Peyer's patch (tissue), 4 donors: Measurements from ENCODE around the gene MEX3A. TPM values are rescaled to one million over a fixed set of nuclear protein-coding genes. Genes with fewer than 3 reads are reported as not detected.

Experiments
- DNase-seq, 3 donors: peaks; one replicate each; pipeline ENCODE4 v3.0.0-alpha.2; 2017 to 2019
- H3K27ac ChIP-seq, 4 donors: fragments of 200-600 bp; sonication (generic); one replicate each; pipeline ENCODE4 v1.5.1; 2016 to 2019
- H3K27me3 ChIP-seq, 2 donors: fragments of 200-600 bp; sonication (generic); one replicate each; pipeline ENCODE4 v1.5.1; 2019
- H3K36me3 ChIP-seq, 3 donors: fragments of 200-600 bp; sonication (generic); one replicate each; pipeline ENCODE4 v1.5.1; 2016 to 2019
- H3K4me1 ChIP-seq, 4 donors: fragments of 200-600 bp; sonication (generic); one replicate each; pipeline ENCODE4 v1.5.1; 2016 to 2019
- H3K4me3 ChIP-seq, 4 donors: fragments of 200-600 bp; sonication (generic); 1 replicate in 3 of 4; 2 replicates in 1 of 4; pipeline ENCODE4 v1.5.1; 2016 to 2019; ENCODE audit warnings: mild to moderate bottlenecking in 1 of 4
- H3K9me3 ChIP-seq, 4 donors: fragments of 200-600 bp; sonication (generic); one replicate each; pipeline ENCODE4 v1.5.1; 2016 to 2019; ENCODE audit warnings: mild to moderate bottlenecking in 1 of 4
- CTCF ChIP-seq, 6 experiments: fragments of 450-650 bp in 4 of 6; fragments of 200-600 bp in 2 of 6; sonication (generic) in 1 of 6; IDR thresholded peaks; one replicate each; pipeline ENCODE4 v1.5.1; 2017 to 2019; ENCODE audit warnings: antibody characterized with exemption in 6 of 6, mild to moderate bottlenecking in 3 of 6, moderate library complexity in 1 of 6
- POLR2A ChIP-seq, 2 donors: fragments of 450-650 bp; IDR thresholded peaks; one replicate each; pipeline ENCODE4 v1.5.1; 2017; ENCODE audit warnings: antibody characterized with exemption in 2 of 2, mild to moderate bottlenecking in 2 of 2, moderate library complexity in 2 of 2
- total RNA-seq, 4 donors: library from RNA; depleted of rRNA; stranded (reverse); fragments of >200 nt; gene quantifications; one replicate each; pipeline ENCODE4 v1.1.0, GENCODE V29; 2016

Gene MEX3A
- total RNA-seq, 4 donors from 2014 or later, result 0.80 to 2.1 TPM; not detected in 2

GRCh38 chr1:156102633-156103511, 20.6 kb upstream of the MEX3A start:
- Histone ChIP-seq H3K9me3 (no peaks in the 10 kb centered on the region), H3K4me1 (peaks cover 10 to 73% (median 16%) of the 10 kb centered on the region in 4 donors), H3K4me3 (no peak overlapping the region), H3K27me3 (no peaks in the 10 kb centered on the region), H3K27ac (peak overlapping the region; percentile 76 to 95 (median 85)), H3K36me3 (no peaks in the 10 kb centered on the region)
- TF ChIP-seq POLR2A (IDR thresholded peaks at IDR 0.05), result no peak
- TF ChIP-seq CTCF (IDR thresholded peaks at IDR 0.05), result no peak
- DNase-seq, result no peak

GRCh38 chr1:156101880-156102279, 19.6 kb upstream of the MEX3A start:
- no peaks in the 10 kb centered on the region for H3K9me3 ChIP-seq
- no peak overlapping the region for H3K4me3 ChIP-seq
- peaks cover 10 to 74% (median 22%) of the 10 kb centered on the region in 4 donors for H3K4me1 ChIP-seq
- no peaks in the 10 kb centered on the region for H3K27me3 ChIP-seq
- H3K27ac ChIP-seq, result peak overlapping the region in 3 of 4 donors; percentile 76 to 95 (median 93)
- H3K36me3 ChIP-seq, result no peaks in the 10 kb centered on the region
- TF ChIP-seq POLR2A (IDR thresholded peaks at IDR 0.05) (no peak), CTCF (IDR thresholded peaks at IDR 0.05) (no peak)
- DNase-seq, result no peak

GRCh38 chr1:156100205-156100995, 18.1 kb upstream of the MEX3A start:
- H3K36me3 ChIP-seq, result no peaks in the 10 kb centered on the region
- peak overlapping the region in 1 of 4 donors; percentile 33 for H3K27ac ChIP-seq
- DNase-seq, result no peak
- H3K4me1 ChIP-seq, result peaks cover 7 to 70% (median 27%) of the 10 kb centered on the region in 4 donors
- H3K27me3 ChIP-seq, result no peaks in the 10 kb centered on the region
- no peak for TF ChIP-seq POLR2A (IDR thresholded peaks at IDR 0.05)
- TF ChIP-seq CTCF (IDR thresholded peaks at IDR 0.05), result no peak
- H3K9me3 ChIP-seq, result no peaks in the 10 kb centered on the region
- no peak overlapping the region for H3K4me3 ChIP-seq

- no peak for DNase-seq
- no peak overlapping the region for H3K27ac ChIP-seq
- no peaks in the 10 kb centered on the region for H3K36me3 ChIP-seq
- TF ChIP-seq CTCF (IDR thresholded peaks at IDR 0.05) (no peak), POLR2A (IDR thresholded peaks at IDR 0.05) (no peak)
- H3K4me3 ChIP-seq, result no peak overlapping the region
- peaks cover 0 to 59% (median 24%) of the 10 kb centered on the region in 4 donors for H3K4me1 ChIP-seq
- no peaks in the 10 kb centered on the region for H3K27me3 ChIP-seq
- no peaks in the 10 kb centered on the region for H3K9me3 ChIP-seq
Measured at GRCh38 chr1:156099282-156099681, 17.0 kb upstream of the MEX3A start.

- TF ChIP-seq CTCF (IDR thresholded peaks at IDR 0.05) (no peak), POLR2A (IDR thresholded peaks at IDR 0.05) (no peak)
- peaks cover 0 to 54% (median 23%) of the 10 kb centered on the region in 4 donors for H3K4me1 ChIP-seq
- H3K27me3 ChIP-seq, result no peaks in the 10 kb centered on the region
- no peak for DNase-seq
- H3K4me3 ChIP-seq, result no peak overlapping the region
- no peak overlapping the region for H3K27ac ChIP-seq
- H3K36me3 ChIP-seq, result no peaks in the 10 kb centered on the region
- no peaks in the 10 kb centered on the region for H3K9me3 ChIP-seq
Measured at GRCh38 chr1:156098784-156099183, 16.5 kb upstream of the MEX3A start.
